Fibroblast of the aortic adventitia (primary cell): ENCODE measurements around the gene SLC10A3. TPM values are rescaled to one million over a fixed set of nuclear protein-coding genes. Genes with fewer than 3 reads are reported as not detected.

Experiments used
- DNase-seq: peaks from one replicate; pipeline ENCODE4 v3.0.0-alpha.2; 2010; ENCODE audit warnings: low read depth
- H3K4me3 ChIP-seq: 2 replicates; pipeline ENCODE4 v1.5.1; 2011; ENCODE audit warnings: low read depth, mild to moderate bottlenecking, control low read depth, low read length, moderate library complexity
- CTCF ChIP-seq: IDR thresholded peaks from 2 replicates; pipeline ENCODE4 v1.5.1; 2011; ENCODE audit warnings: mild to moderate bottlenecking, low read length, control low read depth, inconsistent platforms; ENCODE audit not compliant: insufficient read depth
- total RNA-seq: library from RNA; depleted of rRNA; stranded (reverse); fragments of >200 nt; gene quantifications from 2 replicates; pipeline ENCODE4 v1.2.3, GENCODE V29; 2012; ENCODE audit warnings: low replicate concordance

SLC10A3 gene
- total RNA-seq, 1 donor: 28.6 TPM

DNA sequence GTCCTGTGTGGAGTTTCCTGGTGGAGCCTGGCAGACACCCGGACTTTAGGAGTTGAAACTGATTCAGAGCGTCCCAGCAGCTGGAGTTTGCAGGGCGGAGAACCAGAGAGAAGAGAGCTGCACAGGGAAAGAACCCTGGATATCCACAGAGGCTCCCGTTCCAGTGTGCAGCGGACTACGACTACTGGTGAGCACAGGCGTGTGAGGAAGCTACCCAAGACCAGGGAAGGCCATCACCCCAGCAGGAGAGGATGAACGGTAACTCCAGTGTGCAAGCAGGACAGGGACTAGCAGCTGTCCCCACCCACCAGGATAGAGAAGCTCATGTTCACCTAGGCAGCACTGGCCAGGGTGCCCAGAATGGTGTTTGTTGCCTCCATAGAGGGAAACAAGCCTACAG lies 13.6 kb downstream of the SLC10A3 start:
- no peak for DNase-seq
- no peak overlapping the region for H3K4me3 ChIP-seq
- no peak for TF ChIP-seq CTCF

DNA sequence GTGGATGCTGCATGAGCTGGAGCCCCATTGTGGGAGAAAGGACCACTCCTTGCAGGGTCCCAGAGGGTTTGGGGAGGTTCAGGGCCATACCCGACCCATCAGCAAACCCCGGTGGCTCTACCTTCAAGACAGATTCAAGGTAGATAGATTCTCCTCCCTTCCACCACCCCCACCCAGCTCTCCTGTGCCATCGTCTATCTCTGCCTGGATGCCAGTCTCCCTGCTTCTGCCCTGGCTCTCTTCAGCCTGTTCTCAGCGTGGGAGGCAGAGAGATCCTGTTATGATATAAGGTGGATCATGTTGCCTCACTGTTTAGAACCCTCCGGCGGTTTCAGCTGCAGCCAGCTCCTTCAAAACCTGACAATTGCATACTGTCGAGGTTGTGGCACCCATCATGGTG lies 16.7 kb downstream of the SLC10A3 start:
- DNase-seq: no peak
- no peak overlapping the region for H3K4me3 ChIP-seq
- TF ChIP-seq CTCF: no peak

DNA sequence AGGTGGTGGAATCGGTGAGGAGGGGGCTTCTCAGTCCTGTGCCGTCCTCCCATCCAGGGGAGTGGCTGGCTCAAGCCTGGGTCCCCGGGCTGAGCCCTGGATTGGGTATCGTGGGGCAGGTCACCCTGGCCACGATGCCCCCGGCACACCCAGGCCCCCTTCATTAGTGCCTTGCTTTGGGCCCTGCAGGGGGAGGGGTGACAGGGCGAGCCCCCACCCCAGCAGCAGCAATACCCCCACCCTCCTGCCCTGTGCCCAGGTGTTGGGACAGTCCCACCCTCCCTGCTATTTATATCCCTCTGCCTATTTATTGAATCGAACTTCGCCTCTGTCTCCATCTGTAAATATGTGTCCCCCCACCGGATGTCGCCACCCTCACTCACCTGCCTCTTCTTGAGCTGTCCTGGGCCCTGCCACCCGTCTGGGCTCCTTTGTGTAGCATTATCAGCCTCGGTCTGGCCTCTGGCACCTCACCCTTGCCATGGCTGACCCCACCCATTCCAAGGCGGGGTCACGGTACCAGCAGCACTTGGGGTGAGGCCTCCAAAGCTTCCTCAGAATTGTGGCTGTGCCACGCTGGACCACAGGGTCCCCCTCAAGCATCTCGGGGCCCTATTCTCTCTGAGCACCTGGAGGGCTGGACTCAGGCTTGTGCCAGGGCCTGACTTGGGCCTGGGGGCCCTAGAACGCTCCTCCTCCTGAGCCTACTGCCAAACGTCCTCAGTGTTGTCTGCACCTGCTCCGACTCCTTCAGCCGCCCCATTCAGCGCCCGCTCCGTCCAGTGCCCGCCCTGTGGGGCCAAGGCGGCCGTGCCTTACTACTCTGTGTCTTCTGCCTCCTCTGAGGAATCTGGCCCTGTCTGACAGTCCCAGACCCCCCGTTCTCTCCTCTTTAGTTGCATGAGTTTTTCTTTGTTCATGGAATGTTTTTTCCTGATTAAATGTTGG lies 17.5 kb downstream of the SLC10A3 start:
- TF ChIP-seq CTCF: no peak
- H3K4me3 ChIP-seq: no peak overlapping the region
- DNase-seq: no peak

DNA sequence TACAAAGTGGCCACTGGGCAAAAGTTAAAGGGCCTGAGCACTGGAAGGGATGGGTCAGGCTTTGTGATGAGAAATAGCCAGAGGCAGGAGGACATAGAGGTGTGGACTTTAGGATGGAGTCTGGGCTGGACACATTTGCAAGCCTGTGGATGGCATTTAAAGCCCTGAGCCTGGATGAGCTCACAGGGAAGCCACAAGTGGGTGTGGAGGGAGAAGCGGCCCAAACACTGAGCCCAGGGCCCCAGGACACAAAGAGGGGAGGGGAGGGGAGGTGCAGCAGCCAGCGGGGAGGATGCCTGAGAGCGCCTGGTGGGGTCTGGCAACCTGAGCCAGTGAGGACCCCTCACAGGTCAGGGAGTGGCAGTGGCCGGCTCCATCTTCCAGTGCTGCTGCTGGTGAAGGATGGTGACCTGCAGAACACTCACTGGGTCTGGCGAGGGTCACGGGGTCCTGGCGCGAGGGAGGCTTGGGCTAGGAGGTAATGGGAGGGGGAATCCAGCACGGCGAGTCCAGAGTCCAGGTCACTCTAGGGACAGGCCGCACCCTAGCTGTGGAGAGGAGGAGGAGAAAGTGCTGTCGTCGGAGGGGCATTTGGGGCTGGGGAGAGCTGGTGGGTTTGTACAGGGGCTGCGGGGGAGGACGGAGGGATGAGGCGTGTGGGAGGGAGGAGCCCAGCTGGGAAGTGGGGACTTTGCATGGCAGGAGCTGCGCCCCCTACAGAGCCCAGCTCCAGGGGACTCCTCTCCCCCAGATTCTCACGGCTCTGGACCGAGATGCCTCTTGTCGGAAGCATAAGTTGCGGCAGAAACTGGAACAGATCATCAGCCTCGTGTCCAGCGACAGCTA lies 18.4 kb downstream of the SLC10A3 start:
- no peak for DNase-seq
- H3K4me3 ChIP-seq: no peak overlapping the region
- no peak for TF ChIP-seq CTCF

GRCh38 chrX:154470914-154471568 lies 19.4 kb downstream of the SLC10A3 start:
- TF ChIP-seq CTCF: no peak
- DNase-seq: no peak
- H3K4me3 ChIP-seq: no peak overlapping the region

DNA sequence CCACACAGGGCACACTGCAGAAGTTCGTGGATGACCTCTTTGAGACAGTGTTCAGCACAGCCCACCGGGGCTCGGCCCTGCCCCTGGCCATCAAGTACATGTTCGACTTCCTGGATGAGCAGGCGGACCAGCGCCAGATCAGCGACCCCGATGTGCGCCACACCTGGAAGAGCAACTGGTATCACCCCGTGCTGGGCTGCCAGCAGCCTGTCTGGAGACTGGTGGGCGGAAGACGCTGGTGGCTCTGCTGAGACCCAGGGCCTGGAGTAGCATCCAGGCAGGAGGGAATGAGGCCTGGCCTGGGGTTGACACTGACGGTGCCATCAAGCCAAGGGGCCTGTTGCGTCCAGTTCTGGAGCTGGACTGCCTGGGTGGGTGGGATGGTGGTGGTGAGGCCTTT lies 20.0 kb downstream of the SLC10A3 start:
- TF ChIP-seq CTCF: no peak

More for the DNA sequence above, 20.0 kb downstream of the SLC10A3 start:
- DNase-seq: no peak
- H3K4me3 ChIP-seq: no peak overlapping the region
